IPS-20b (cell line): ENCODE measurements around the gene SLAMF9.

Experiments used
- H3K27ac ChIP-seq: one replicate; pipeline ENCODE4 v1.5.1; 2013; ENCODE audit warnings: low read length
- H3K27me3 ChIP-seq: 2 replicates; pipeline ENCODE4 v1.6.1; 2013; ENCODE audit warnings: mild to moderate bottlenecking, low read length, inconsistent platforms; ENCODE audit not compliant: insufficient read depth
- H3K36me3 ChIP-seq: 2 replicates; pipeline ENCODE4 v1.6.1; 2013; ENCODE audit warnings: low read depth, mild to moderate bottlenecking, inconsistent platforms, low read length, moderate library complexity; ENCODE audit not compliant: insufficient read depth
- H3K4me1 ChIP-seq: 2 replicates; pipeline ENCODE4 v1.6.1; 2013; ENCODE audit warnings: mild to moderate bottlenecking, control low read depth, inconsistent platforms, low read length, moderate library complexity; ENCODE audit not compliant: insufficient read depth
- H3K4me3 ChIP-seq: 2 replicates; pipeline ENCODE4 v1.5.1; 2013; ENCODE audit warnings: mild to moderate bottlenecking, low read length, inconsistent platforms
- H3K9ac ChIP-seq: 2 replicates; pipeline ENCODE4 v1.6.1; 2013; ENCODE audit warnings: low read depth, mild to moderate bottlenecking, inconsistent platforms, low read length, moderate library complexity
- H3K9me3 ChIP-seq: 2 replicates; pipeline ENCODE4 v1.6.1; 2013; ENCODE audit warnings: mild to moderate bottlenecking, low read depth, low read length, inconsistent platforms; ENCODE audit not compliant: insufficient read depth

SLAMF9 gene

DNA sequence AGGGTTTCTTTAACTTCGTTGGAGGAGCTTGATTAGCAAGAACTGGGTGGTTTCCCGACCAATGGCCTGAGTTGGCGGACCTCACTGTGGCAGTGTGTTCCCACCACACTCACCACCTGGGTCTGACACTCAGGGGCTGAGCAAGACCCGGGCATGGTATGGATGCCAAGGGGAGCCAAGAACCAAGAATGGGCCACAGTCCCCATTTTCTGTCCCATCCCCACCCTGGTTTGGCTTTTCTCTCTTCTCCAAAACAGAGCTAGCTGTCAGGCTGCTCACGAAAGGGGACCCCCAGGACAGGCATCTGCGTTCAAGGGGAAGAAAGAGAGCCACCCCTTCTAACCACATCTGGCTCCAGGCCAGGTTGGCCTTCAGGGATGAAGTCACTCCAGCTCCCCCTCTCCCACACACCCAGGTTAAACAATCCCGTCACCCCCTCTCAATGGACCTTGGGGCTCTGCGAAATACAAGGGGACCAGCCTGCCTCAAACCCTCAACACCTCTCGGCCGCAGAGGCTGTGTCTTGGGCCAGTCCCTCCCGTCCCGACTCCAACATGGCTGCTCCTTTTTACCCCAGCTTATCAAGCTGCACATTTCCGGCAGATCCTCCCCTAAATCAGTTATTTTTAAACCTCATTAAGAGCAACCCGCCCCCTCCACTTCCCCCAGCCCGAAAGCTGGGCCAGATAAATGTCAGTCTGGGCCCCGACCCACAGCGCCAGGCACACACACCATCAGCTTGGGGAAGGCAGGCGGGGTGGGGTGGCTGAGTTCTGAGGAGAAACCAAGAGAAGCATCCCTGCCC lies 32.1 kb downstream of the SLAMF9 start:
- Histone ChIP-seq H3K36me3 (peaks cover 22% of the 10 kb centered on the region), H3K27ac (no peak overlapping the region), H3K9ac (no peak overlapping the region)

DNA sequence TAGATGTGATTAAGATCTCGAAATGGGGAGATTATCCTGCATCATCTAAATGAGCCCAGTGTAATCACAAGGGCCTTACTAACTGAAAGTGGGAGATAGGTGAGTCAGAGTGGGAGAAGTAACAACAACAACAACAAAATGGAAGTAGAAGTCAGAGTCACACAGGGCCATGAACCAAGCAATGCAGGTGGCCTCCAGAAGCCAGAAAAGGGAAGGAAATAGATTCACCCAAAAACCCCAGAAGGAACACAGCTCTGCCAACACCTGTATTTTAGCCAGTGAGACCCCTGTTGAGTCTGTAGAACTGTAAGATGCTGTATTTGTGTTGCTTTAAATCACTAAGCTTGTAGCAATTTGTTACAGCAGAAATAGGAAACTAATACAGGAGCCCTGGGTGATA lies 32.8 kb downstream of the SLAMF9 start:
- Histone ChIP-seq H3K9me3 (no peaks in the 10 kb centered on the region), H3K27me3 (peaks cover 19% of the 10 kb centered on the region), H3K4me3 (no peak overlapping the region), H3K9ac (no peak overlapping the region), H3K36me3 (peaks cover 18% of the 10 kb centered on the region), H3K4me1 (peaks cover 18% of the 10 kb centered on the region), H3K27ac (no peak overlapping the region)

More for the DNA sequence above, 32.1 kb downstream of the SLAMF9 start:
- Histone ChIP-seq H3K4me3 (no peak overlapping the region), H3K27me3 (peaks cover 19% of the 10 kb centered on the region), H3K4me1 (peaks cover 14% of the 10 kb centered on the region; the same call in 1 of the 2 replicates), H3K9me3 (no peaks in the 10 kb centered on the region)

DNA sequence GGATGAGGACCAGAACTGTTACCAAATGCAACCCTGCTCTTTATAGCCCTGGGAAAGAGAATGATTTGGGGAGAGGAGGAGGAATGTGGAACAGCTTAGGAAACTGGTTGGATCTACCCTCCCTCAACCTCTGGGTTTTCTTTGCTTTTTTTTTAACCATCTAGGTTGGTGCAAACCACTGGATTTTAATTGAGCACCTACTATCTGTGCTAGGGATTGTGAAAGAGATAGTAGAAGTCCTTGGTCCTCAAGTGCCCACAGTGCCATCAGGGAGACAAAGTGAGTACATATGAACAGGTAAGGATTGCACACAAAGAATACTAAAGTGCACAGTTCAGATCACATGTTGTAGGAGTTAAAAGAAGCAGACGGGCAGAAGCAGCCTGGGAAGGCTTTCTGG lies 33.4 kb downstream of the SLAMF9 start:
- peaks cover 19% of the 10 kb centered on the region for H3K27me3 ChIP-seq
- H3K36me3 ChIP-seq: peaks cover 18% of the 10 kb centered on the region
- H3K27ac ChIP-seq: no peak overlapping the region
- no peak overlapping the region for H3K9ac ChIP-seq
- no peak overlapping the region for H3K4me3 ChIP-seq
- peaks cover 23% of the 10 kb centered on the region for H3K4me1 ChIP-seq
- no peaks in the 10 kb centered on the region for H3K9me3 ChIP-seq

DNA sequence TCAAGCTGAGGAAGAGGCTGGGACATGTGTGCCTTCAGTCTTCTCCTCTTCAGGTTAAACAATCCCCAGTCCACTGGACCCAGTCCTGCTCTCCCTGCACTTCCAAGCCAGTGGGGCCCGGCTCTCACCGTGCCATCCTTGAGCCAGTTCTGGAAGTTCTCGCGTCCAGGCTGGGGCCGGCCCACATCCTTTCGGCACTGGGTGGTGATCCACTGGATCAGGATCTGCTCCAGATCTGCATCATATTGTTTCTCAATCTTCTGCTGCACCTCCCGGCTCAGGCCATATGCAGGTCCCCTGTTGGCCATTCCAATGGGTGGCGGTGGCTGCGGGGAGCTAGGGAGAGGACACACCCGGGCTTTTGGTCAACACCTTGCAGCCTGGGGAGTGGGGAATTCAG lies 33.8 kb downstream of the SLAMF9 start:
- H3K27ac ChIP-seq: no peak overlapping the region
- H3K36me3 ChIP-seq: peaks cover 18% of the 10 kb centered on the region
- H3K9ac ChIP-seq: no peak overlapping the region
- no peak overlapping the region for H3K4me3 ChIP-seq
- H3K9me3 ChIP-seq: no peaks in the 10 kb centered on the region
- H3K27me3 ChIP-seq: peaks cover 19% of the 10 kb centered on the region
- peaks cover 27% of the 10 kb centered on the region for H3K4me1 ChIP-seq

DNA sequence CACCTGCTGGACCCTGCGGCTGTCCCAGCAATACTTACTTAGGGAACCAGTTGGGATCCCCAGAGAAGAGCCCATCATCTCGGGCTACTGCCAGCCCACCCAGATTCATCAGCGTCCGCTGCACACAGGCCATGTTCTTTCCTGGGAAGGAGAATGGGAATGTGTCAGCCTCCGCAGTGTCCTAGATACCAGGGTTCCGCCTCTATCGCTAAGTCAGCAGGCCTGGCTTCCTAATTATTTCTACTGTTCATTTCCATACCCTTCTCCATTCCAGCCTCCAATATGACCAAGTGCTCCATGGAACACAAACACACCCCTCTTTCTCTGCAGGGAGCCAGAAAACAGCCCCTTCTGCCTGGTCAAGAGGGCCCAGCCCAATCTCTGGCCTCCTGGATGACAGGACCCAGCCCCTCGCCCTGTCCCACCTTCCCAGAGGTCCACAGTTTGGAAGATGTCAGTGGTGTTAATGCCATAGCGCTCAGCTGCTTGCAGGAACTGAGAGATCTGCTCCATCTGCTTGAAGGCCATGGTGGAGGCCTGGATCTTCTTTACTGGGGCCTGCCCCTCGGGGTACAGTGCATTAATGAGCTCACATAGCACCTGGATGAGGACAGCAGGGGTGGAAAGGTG lies 34.7 kb downstream of the SLAMF9 start:
- no peak overlapping the region for H3K27ac ChIP-seq
- H3K9ac ChIP-seq: no peak overlapping the region
- no peak overlapping the region for H3K4me3 ChIP-seq
- H3K9me3 ChIP-seq: no peaks in the 10 kb centered on the region
- peaks cover 33% of the 10 kb centered on the region for H3K4me1 ChIP-seq
- H3K27me3 ChIP-seq: peaks cover 11% of the 10 kb centered on the region
- H3K36me3 ChIP-seq: peaks cover 18% of the 10 kb centered on the region

DNA sequence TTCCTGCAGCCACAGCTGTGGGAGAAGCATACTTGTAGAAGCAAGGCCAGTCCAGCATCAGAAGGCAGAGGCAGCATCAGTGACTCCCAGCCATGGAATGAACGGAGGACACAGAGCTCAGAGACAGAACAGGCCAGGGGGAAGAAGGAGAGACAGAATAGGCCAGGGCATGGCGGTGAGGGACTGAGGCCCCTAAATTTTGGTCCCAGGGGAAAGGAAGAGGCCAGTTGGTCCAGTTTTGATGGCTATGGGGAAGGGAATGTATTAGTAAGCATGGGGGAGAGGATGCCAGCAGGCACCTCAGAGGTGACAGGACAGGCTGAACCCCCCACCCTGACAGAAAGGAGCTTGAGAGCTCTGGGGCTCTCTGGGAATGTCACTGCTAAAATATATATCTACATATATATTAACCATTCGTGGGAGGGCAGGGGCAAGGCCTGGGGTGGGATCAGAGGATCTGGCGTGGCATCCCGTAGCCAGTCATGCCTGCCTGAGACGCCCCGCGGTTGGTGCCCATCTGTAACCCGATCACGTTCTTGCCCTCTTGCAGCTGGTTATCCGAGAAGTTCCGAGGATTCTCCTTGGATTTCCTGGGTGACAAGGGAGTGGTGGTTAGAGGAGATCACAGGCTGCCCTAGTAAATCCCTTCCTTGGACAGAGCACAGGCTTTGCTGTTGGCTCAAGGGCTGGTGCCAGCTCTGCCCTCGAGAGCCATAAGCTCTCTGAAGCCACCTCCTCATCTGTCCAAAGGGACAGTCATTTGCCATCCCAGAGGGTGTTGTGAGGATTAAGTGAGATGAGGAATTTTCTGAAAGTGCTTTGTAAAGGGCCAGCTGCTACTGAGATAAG lies 35.5 kb downstream of the SLAMF9 start:
- no peak overlapping the region for H3K27ac ChIP-seq
- H3K9me3 ChIP-seq: no peaks in the 10 kb centered on the region
- no peak overlapping the region for H3K4me3 ChIP-seq
- no peak overlapping the region for H3K9ac ChIP-seq
- peaks cover 18% of the 10 kb centered on the region for H3K36me3 ChIP-seq
- H3K27me3 ChIP-seq: peaks cover 3% of the 10 kb centered on the region; the same call in 1 of the 2 replicates
- peaks cover 34% of the 10 kb centered on the region for H3K4me1 ChIP-seq

DNA sequence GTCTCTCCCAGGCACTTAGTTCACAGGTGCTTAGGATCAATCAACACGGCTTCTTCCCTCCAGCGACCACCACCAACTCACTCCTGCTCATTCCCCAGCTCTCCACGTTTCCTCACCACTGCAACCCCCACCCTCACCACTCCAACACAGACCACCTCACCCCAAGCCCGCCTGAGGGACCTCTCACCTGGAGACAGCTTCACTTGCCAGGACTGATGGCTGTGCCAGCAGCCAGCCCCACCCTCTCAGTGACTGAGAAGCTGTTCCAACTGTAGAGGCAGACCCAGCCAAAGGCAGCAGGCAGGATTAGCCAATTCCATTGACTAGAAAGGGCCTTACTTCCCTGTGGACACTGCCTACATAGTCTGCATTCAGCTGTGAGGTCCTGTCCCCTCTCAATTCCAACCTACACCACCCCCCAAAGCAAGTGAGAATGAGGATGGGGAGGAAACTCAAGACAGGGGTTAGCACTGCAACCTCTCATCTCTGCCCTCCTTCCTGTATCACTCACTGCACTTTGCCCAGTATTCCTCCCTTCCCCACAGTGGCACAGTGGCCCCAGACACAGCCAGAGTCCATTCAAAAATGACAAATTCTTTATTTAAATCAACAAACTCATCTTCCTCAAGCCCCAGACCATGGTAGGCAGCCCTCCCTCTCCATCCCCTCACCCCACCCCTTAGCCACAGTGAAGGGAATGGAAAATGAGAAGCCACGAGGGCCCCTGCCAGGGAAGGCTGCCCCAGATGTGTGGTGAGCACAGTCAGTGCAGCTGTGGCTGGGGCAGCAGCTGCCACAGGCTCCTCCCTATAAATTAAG lies 36.3 kb downstream of the SLAMF9 start:
- Histone ChIP-seq H3K27me3 (no peaks in the 10 kb centered on the region), H3K36me3 (peaks cover 18% of the 10 kb centered on the region), H3K9ac (no peak overlapping the region), H3K4me1 (peaks cover 35% of the 10 kb centered on the region), H3K27ac (no peak overlapping the region), H3K4me3 (no peak overlapping the region), H3K9me3 (no peaks in the 10 kb centered on the region)

DNA sequence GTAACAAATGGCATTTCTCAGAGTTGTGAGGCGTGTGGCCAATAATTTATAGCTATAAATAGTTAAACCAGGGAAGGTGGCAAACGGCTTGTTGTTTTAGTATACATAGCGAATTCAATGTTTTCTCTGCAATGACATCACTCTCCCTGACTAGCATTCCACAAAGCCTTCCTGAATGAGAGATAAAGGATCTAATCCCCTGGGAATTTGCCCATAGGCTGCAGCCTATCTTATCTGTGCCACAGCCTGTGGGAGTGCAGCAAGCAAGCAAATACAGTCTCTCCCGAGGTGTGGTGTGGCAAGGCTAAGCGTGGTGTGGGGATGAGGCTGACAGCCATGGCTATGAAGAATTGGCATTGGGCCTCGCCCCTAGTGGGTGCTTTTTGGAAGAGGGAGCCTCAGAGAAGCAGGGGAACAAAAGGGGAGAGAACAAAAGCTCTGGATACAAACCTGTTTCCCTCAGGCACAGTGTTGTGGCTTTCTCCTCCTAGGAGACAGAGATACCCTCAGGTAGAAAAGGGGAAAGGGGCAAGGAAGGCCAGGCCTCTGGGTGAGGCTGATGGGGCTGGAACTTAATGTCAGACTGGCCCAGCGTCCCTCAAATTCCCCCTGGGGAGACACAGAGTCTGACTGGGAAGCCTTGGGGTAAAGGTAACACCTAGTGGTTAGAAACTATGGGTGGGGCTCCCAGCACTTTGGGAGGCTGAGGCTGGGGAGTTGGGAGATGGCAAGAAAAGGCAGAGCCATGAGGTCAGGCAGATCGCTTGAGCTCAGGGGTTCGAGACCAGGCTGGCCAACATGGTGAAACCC lies 37.6 kb downstream of the SLAMF9 start:
- peaks cover 31% of the 10 kb centered on the region for H3K4me1 ChIP-seq
- H3K27me3 ChIP-seq: no peaks in the 10 kb centered on the region
- H3K27ac ChIP-seq: no peak overlapping the region
- peak overlapping the region; percentile 46; the same call in 1 of the 2 replicates for H3K9ac ChIP-seq
- peak overlapping the region; percentile 18; the same call in 1 of the 2 replicates for H3K4me3 ChIP-seq
- H3K9me3 ChIP-seq: no peaks in the 10 kb centered on the region
- peaks cover 18% of the 10 kb centered on the region for H3K36me3 ChIP-seq

DNA sequence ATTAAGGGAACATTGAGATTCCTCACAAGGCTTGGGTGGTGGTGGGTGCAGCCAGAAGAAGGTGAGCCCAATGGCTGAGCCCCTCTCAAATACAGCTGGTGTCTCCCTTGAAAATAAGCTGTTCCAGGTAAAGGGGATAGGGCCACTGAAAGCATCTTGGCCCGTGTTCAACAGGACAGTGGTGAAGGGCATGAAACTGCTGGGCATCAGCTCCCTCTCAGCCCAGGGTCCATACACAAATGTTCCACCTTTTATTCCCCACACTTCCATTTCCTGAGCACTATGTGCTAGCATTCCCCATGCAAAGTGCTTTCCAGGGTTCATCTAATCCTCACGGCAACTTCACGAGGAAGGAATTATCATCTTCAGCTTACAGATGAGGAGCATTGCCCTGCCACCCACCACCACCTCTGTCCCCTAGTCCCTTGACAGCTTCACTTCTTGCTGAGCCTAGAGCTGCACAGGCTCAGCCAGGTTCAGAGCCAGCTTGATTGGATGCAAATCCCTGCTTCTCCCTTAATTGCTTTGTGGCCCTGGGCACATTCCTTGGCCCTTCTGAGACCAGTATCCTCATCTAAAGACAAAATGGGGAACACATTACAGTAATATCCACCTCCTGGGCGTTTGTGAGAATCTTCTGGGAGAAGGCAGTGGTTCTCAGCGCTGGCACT lies 38.3 kb downstream of the SLAMF9 start:
- no peaks in the 10 kb centered on the region for H3K9me3 ChIP-seq
- no peaks in the 10 kb centered on the region for H3K27me3 ChIP-seq
- H3K36me3 ChIP-seq: peaks cover 18% of the 10 kb centered on the region
- no peak overlapping the region for H3K9ac ChIP-seq
- H3K27ac ChIP-seq: no peak overlapping the region
- H3K4me3 ChIP-seq: peak overlapping the region; percentile 18; the same call in 1 of the 2 replicates
- H3K4me1 ChIP-seq: peaks cover 37% of the 10 kb centered on the region
